Stimulated activated CD4-positive, alpha-beta T cell treated with anti-CD3 and anti-CD28 coated beads, Interleukin-4, amount 100 ng/mL, for 4 hours (primary cell): Measurements from ENCODE around the gene IFNGR2.
"Not testable (repeated sequence)": the region's sequence is repeated elsewhere in the genome, so short reads cannot be mapped to it uniquely, and the experiment has no call there.

Experiments
- DNase-seq, 2 experiments: peaks; one replicate each; pipeline ENCODE4 v3.0.0-alpha.2; 2020

The IFNGR2 gene

DNA sequence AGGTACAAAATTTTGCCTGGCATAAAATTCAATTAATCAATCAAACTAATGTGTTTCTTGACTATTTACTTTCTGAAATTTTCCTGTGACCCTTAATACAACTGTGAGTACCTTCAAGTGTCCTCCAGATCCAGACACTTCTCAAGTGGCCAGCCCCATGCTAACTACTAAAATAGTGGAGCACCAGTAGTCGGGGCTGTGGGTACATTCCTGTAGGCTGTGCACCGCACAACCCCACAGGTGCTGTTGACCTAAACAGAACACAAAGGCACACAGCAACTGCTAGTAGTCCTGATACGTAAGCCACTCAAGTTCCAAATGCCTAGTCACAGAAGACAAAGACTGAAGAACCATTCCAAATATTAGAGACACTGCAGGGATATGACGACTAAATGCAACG, 40.0 kb downstream of the IFNGR2 start:
- DNase-seq: no peak

- no peak for DNase-seq
Observed at GRCh38 chr21:33444499-33444898, 41.3 kb downstream of the IFNGR2 start.

DNA sequence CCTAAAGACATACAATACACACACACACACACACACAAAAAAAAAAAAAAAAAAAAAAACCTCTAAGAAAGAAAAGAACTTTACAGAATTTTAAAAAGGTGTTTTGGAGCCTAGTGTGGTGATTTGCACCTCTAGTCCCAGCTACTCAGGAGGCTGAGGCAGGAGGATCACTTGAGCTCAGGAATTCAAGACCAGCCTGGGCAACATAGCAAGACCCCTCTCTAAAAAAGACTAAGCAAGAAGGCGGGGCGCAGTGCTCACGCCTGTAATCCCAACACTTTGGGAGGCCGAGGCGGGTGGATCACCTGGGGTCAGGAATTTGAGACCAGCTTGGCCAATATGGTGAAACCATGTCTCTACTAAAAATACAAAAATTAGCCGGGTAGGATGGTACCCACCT, 43.4 kb downstream of the IFNGR2 start:
- not testable (repeated sequence) for DNase-seq

DNA sequence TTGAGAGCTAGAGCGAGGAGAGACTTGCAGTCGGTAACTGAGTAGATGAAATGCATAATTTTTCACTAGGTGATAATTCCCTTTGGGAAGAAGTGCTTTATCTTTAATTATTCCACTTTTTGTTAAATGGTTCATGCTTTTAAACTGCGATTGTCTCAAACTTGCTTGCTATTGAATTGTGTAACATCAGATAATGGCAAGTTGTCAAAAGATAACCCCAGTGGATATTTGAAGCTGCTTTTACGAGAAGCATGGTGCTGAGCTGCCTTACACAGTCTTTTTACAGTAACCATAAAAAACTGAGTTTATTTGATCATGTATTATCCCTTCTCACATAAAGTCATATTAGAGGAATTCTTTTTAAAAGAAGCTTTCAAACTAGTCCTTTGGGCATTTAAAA, 46.4 kb downstream of the IFNGR2 start:
- no peak for DNase-seq

DNA sequence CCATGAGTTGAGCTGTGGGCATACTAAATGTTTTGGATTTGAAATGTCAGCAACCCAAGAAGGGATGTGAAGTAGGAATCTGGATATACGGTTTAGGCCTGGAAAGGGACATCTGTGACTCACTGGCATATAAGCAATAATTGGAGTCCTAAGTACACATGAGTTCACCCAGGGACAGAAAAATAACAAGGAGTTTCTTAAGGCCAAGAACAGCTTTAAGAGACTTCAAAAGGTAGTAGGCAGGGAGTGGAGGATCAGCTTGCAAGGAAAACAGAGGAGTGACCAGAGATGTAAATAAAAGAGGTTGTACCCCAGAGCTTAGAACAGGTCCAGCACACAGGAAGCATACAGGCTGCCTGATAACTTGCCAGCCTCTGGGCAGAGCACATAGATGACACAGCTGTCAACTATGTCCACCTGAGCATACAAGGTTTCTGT, 48.4 kb downstream of the IFNGR2 start:
- DNase-seq: no peak

DNA sequence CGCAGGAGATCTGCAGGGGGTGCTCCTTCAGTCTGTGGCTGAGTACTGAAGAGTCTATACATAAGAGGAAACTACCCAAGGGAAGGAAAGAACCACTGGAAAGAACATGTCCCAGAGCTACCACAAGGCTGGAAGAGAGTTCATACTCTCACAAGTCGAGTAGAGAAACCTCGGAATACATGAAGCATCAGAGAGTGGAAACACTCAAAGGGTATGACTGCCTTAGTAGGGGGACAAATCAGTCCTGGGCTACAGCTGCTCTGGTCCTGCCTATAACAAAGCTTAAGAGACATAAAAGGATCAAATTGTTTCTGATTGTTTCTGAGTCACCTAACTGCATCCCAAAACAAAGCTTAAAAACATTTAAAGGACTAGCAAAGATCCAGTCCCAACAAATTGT, 49.1 kb downstream of the IFNGR2 start:
- no peak for DNase-seq

GRCh38 chr21:33455686-33456446, 52.7 kb downstream of the IFNGR2 start:
- no peak for DNase-seq

DNA sequence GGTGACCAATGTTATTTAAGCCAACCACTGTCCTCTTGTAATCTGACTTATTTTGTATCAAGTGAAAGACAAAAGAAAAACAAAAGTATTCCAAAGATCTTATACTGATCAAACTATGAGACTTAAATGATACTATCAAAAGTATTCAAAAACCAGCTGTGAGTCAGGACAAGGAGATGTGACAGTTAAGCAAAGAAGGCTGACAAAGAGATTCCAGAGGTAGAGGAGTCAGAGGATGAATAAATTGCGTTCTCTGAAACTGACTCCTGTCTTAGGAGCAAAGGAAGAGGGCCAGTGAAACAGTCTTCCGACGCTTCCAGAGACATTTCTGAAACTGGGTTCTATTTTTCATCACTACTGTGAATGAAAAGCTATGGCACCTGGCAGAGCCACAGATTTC, 55.6 kb downstream of the IFNGR2 start:
- DNase-seq: no peak

DNA sequence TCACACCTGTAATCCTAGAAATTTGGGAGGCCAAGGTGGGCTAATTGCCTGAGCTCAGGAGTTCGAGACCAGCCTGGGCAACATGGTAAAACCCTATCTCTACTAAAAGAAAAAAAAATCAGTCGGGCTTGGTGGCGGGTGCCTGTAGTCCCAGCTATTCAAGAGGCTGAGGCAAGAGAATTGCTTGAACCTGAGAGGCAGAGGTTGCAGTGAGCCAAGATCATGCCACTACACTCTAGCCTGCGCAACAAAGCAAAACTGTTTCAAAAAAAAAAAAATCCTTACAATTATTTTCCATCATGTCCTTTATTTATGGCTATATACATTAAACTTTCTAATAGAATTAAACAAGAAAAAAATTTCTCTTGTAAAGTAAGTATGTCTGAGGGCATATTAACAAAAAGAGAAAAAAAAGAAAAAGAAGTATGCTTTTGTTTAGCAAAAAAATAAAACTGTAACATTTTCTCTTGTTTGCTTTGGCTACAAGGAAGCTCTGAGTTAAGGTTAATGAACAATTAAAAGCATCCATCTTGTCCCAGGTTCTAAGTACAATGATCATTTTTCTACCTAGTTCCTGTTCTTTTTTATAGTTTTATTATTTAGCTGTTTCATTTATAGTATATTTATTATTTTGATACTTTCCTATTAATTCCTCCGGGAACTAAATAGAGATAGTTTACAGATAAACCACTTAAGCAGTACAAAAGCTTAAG, 58.5 kb downstream of the IFNGR2 start:
- DNase-seq: no peak

GRCh38 chr21:33469183-33469582, 66.0 kb downstream of the IFNGR2 start:
- not testable (repeated sequence) for DNase-seq

DNA sequence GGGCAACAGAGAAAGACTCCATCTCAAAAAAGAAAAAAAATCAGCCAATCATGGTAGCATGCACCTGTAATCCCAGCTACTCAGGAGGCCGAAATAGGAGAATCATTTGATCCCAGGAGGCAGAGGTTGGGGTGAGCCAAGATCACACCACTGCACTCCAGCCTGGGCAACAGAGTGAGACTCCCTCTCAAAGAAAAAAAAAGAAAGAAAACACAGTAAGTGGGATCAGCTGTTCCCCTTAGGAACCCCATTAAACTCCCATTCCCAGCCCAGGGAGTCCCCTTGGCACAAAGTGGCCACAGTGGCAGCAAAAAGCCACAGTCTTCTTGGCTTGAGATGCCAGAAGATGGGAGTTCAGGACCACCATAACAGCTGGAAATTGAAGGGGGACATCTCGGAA, 67.5 kb downstream of the IFNGR2 start:
- DNase-seq: no peak

DNA sequence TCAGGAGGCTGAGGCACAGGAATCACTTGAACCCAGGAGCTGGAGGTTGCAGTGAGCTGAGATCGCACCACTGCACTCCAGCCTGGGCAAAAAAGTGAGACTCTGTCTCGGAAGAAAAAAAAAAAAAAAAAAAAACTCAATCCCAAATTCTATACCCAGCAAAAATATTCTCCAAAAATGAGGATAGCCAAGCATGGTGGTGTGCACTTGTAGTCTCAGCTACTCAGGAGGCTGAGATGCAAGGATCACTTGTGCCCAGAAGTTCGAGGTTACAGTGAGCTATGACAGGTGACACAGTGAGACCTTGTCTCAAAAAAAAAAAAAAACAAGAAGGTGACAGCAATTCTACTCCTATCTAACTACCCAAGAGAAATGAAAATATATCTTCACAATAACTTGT, 70.1 kb downstream of the IFNGR2 start:
- DNase-seq: no peak

- DNase-seq: no peak
Observed at GRCh38 chr21:33477066-33477465, 73.9 kb downstream of the IFNGR2 start.

DNA sequence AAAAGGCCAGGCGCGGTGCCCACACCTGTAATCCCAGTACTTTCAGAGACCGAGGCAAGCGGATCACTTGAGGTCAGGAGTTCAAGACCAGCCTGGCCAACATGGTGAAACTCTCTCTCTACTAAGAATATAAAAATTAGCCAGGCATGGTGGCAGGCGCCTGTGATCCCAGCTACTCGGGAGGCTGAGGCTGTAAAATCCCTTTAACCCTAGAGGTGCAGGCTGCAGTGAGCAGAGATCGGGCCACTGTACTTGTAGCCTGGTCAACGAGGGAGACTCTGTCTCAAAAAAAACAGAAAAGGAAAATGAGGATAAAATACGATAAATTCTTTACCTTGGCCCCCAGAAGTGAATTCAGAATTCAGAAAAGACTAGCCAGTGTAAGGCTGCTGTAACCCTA, 75.0 kb downstream of the IFNGR2 start:
- DNase-seq: no peak

GRCh38 chr21:33478935-33479678, 75.9 kb downstream of the IFNGR2 start:
- DNase-seq: peak; percentile 16 to 34

- peak; percentile 95 to 99 for DNase-seq
Observed at GRCh38 chr21:33479679-33480480, 76.7 kb downstream of the IFNGR2 start, which contains the start of gene TMEM50B. TMEM50B (minus strand) TSS chr21:33479974; CDS start chr21:33468885, 11,089 bp downstream.

- no peak for DNase-seq
Observed at GRCh38 chr21:33480481-33481103, 77.4 kb downstream of the IFNGR2 start.

DNA sequence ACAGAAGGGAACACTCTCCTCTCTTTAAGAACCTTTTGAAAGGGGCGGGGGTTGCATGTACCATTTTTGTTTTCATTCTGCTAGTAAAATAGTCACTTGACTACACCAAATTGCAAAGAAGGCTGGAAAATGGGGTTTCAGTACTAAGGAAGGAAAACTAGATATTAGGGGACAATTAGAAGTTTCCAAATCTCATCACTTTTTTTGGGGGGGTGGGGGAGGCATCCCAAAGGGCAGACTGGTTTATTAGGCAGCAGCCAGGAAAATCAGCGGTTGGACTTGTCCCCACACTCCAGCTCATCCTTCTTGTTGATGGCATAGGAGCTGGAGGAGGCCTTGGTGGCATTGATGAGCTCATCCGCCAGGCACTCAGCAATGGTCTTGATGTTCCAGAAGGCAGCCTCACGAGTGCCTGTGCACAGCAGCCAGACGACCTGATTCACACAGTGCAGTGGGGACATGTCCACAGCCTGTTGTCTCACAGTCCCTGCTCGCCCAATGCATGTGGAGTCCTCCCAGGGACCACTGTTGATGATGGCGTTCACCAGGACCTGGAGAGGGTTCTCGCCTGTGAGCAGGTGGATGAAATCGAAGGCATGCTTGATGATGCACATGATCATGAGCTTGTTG, 78.2 kb downstream of the IFNGR2 start:
- no peak for DNase-seq
